CD4-positive, CD25-positive, alpha-beta regulatory T cell (primary cell): Measurements from ENCODE around the gene RGS18. TPM values are rescaled to one million over a fixed set of nuclear protein-coding genes. Genes with fewer than 3 reads are reported as not detected.

Experiments used
- ATAC-seq, 2 donors: fragments of 150-1000 bp; cut with Tn5 transposase; one replicate each; pipeline ENCODE4 v1.10.0; 2021; ENCODE audit warnings: low read depth in 2 of 2, moderate number of reproducible peaks in 2 of 2, moderate library complexity in 1 of 2
- DNase-seq, 3 donors: peaks; one replicate each; pipeline versions ENCODE4 v3.0.0 to v3.0.0-alpha.2; 2012 to 2022; ENCODE audit warnings: mixed read lengths in 1 of 3
- H3K27ac ChIP-seq: one replicate; pipeline ENCODE4 v1.7.0; 2013; ENCODE audit warnings: mild to moderate bottlenecking, low read length; ENCODE audit not compliant: insufficient read depth, poor library complexity, severe bottlenecking
- H3K27me3 ChIP-seq: one replicate; pipeline ENCODE4 v1.7.0; 2013; ENCODE audit warnings: low read length; ENCODE audit not compliant: control insufficient read depth, insufficient read depth
- H3K36me3 ChIP-seq: one replicate; pipeline ENCODE4 v1.7.0; 2013; ENCODE audit warnings: mild to moderate bottlenecking, low read length, moderate library complexity; ENCODE audit not compliant: control insufficient read depth, insufficient read depth
- H3K4me1 ChIP-seq: 2 replicates; pipeline ENCODE4 v1.7.0; 2013; ENCODE audit warnings: mild to moderate bottlenecking, low read length; ENCODE audit not compliant: insufficient read depth, control insufficient read depth, poor library complexity, severe bottlenecking
- H3K4me3 ChIP-seq: one replicate; pipeline ENCODE4 v1.7.0; 2013; ENCODE audit warnings: low read depth, mild to moderate bottlenecking, low read length, moderate library complexity
- H3K9me3 ChIP-seq, 2 experiments: 1 replicate in 1 of 2; 2 replicates in 1 of 2; pipeline ENCODE4 v1.7.0; 2013; ENCODE audit warnings: low read length in 2 of 2, mild to moderate bottlenecking in 1 of 2, moderate library complexity in 1 of 2; ENCODE audit not compliant: control insufficient read depth in 2 of 2
- H3K27ac Mint-ChIP-seq, 3 donors: one replicate each; pipeline ENCODE4 v1.8.0; 2020 to 2022; ENCODE audit warnings: mild to moderate bottlenecking in 3 of 3, mixed read lengths in 3 of 3, moderate library complexity in 2 of 3
- H3K27me3 Mint-ChIP-seq: one replicate; pipeline ENCODE4 v1.8.0; 2022; ENCODE audit warnings: mild to moderate bottlenecking, mixed read lengths
- H3K36me3 Mint-ChIP-seq: one replicate; pipeline ENCODE4 v1.8.0; 2020; ENCODE audit warnings: mixed read lengths
- H3K4me1 Mint-ChIP-seq, 4 donors: one replicate each; pipeline ENCODE4 v1.8.0; 2020 to 2022; ENCODE audit warnings: mixed read lengths in 4 of 4, mild to moderate bottlenecking in 1 of 4
- H3K4me3 Mint-ChIP-seq, 4 donors: one replicate each; pipeline ENCODE4 v1.8.0; 2020 to 2022; ENCODE audit warnings: mild to moderate bottlenecking in 4 of 4, mixed read lengths in 4 of 4, moderate library complexity in 3 of 4
- H3K9me3 Mint-ChIP-seq, 7 donors: one replicate each; pipeline ENCODE4 v1.8.0; 2020 to 2022; ENCODE audit warnings: mixed read lengths in 7 of 7, mild to moderate bottlenecking in 3 of 7, moderate library complexity in 2 of 7
- polyA plus RNA-seq, 4 donors: library from polyadenylated mRNA; unstranded; fragments of 300-500 nt; fragmentation: Illumina TruSeq; gene quantifications; one replicate each; pipeline ENCODE4 v1.2.3, GENCODE V29; 2021
- total RNA-seq: library from RNA; stranded (reverse); gene quantifications from one replicate; pipeline ENCODE4 v1.2.3, GENCODE V29; 2022

RGS18 gene
- total and polyA plus RNA-seq, 5 donors from 2014 or later: 0.33 to 38.3 TPM; not detected in 3

- Mint-ChIP-seq H3K36me3 (no peaks in the 10 kb centered on the region), H3K9me3 (peaks cover 0 to 2% (median 0%) of the 10 kb centered on the region in 7 donors), H3K27ac (no peak overlapping the region), H3K4me3 (no peak overlapping the region), H3K4me1 (no peaks in the 10 kb centered on the region), H3K27me3 (no peaks in the 10 kb centered on the region)
- no peaks in the 10 kb centered on the region for H3K4me1 ChIP-seq
- H3K27ac ChIP-seq: no peak overlapping the region
- ATAC-seq (no peak), DNase-seq (no peak)
- no peaks in the 10 kb centered on the region for H3K27me3 ChIP-seq
- H3K36me3 ChIP-seq: no peaks in the 10 kb centered on the region
- no peak overlapping the region for H3K4me3 ChIP-seq
- H3K9me3 ChIP-seq: no peaks in the 10 kb centered on the region
Observed at GRCh38 chr1:192186197-192186596, 27.9 kb downstream of the RGS18 start.

- Mint-ChIP-seq H3K9me3 (no peaks in the 10 kb centered on the region), H3K4me3 (no peak overlapping the region), H3K36me3 (no peaks in the 10 kb centered on the region), H3K4me1 (no peaks in the 10 kb centered on the region), H3K27me3 (no peaks in the 10 kb centered on the region), H3K27ac (no peak overlapping the region)
- DNase-seq: no peak
- ATAC-seq: no peak
- Histone ChIP-seq H3K4me3 (no peak overlapping the region), H3K9me3 (no peaks in the 10 kb centered on the region), H3K4me1 (no peaks in the 10 kb centered on the region), H3K27me3 (no peaks in the 10 kb centered on the region), H3K27ac (no peak overlapping the region), H3K36me3 (no peaks in the 10 kb centered on the region)
Observed at GRCh38 chr1:192190066-192190465, 31.8 kb downstream of the RGS18 start.

DNA sequence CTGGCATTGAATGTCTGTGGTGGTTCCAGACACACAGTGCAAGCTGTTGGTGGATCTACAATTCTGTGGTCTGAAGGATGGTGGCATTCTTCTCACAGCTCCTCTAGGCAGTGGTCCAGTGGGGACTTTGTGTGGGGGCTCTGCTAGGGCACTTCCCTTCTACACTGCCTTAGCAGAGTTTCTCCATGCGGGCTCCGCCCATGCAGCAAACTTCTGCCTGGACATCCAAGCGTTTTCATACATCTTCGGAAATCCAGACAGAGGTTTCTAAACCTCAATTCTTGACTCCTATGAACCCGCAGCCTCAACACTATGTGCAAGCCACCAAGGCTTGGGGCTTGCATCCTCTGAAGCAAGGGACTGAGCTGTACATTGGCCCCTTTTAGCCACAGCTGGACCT is 43.0 kb downstream of the RGS18 start:
- Mint-ChIP-seq H3K27me3 (no peaks in the 10 kb centered on the region), H3K9me3 (peaks cover 0 to 21% (median 4%) of the 10 kb centered on the region in 7 donors), H3K4me1 (no peaks in the 10 kb centered on the region), H3K36me3 (no peaks in the 10 kb centered on the region), H3K4me3 (no peak overlapping the region), H3K27ac (no peak overlapping the region)
- ATAC-seq (no peak), DNase-seq (no peak)
- no peak overlapping the region for H3K4me3 ChIP-seq
- no peaks in the 10 kb centered on the region for H3K36me3 ChIP-seq
- no peaks in the 10 kb centered on the region for H3K27me3 ChIP-seq
- H3K9me3 ChIP-seq: peaks cover 0 to 8% of the 10 kb centered on the region in 2 experiments
- no peak overlapping the region for H3K27ac ChIP-seq
- H3K4me1 ChIP-seq: no peaks in the 10 kb centered on the region

DNA sequence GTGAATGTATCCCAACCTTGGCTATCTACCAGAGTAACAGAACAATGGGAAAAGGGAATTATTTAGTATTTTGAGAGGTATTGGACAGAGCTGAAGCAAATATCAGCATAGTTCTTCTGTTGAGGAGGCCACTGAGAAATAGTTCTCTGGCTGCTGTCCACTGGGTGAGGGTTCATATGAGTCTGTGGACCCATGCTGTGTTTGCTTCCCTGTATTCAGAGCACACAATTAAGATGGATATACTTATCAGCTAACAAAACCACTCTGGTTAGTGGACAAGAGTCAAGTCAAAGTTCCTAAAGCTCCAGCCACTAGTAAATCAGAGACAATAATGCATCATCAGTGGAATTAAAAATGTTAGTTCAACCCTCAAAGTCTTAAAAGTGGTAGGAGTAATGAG is 66.1 kb downstream of the RGS18 start:
- no peaks in the 10 kb centered on the region for H3K9me3 ChIP-seq
- Mint-ChIP-seq H3K36me3 (no peaks in the 10 kb centered on the region), H3K4me3 (no peak overlapping the region), H3K4me1 (no peaks in the 10 kb centered on the region), H3K9me3 (peaks cover 0 to 20% (median 2%) of the 10 kb centered on the region in 7 donors), H3K27me3 (no peaks in the 10 kb centered on the region), H3K27ac (no peak overlapping the region)
- H3K36me3 ChIP-seq: no peaks in the 10 kb centered on the region
- ATAC-seq: no peak
- no peaks in the 10 kb centered on the region for H3K4me1 ChIP-seq
- H3K4me3 ChIP-seq: no peak overlapping the region
- no peak overlapping the region for H3K27ac ChIP-seq
- no peaks in the 10 kb centered on the region for H3K27me3 ChIP-seq
- DNase-seq: no peak

DNA sequence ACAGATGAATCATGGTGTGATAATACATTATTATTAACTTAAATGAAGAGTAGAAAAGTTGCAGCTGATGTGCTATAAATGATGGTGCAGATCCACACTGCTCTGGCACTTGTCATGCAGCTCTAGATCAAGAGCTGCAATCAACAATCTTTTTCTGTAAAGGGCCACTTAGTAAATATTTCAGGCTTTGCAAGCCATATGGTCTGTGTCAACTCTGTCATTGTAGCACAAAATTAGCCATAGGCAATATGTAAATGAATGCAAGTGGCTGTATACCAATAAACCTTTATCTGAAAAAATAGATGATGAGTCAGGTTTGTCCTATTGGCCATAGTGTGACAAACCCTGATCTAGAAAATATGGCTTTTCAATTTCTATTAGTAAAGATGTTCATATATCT is 66.6 kb downstream of the RGS18 start:
- peaks cover 0 to 20% (median 2%) of the 10 kb centered on the region in 7 donors for H3K9me3 Mint-ChIP-seq
- no peaks in the 10 kb centered on the region for H3K4me1 Mint-ChIP-seq
- Histone ChIP-seq H3K27me3 (no peaks in the 10 kb centered on the region), H3K27ac (no peak overlapping the region), H3K4me1 (no peaks in the 10 kb centered on the region), H3K9me3 (no peaks in the 10 kb centered on the region), H3K36me3 (no peaks in the 10 kb centered on the region), H3K4me3 (no peak overlapping the region)
- no peaks in the 10 kb centered on the region for H3K27me3 Mint-ChIP-seq
- H3K27ac Mint-ChIP-seq: no peak overlapping the region
- ATAC-seq: no peak
- DNase-seq: no peak
- no peak overlapping the region for H3K4me3 Mint-ChIP-seq
- H3K36me3 Mint-ChIP-seq: no peaks in the 10 kb centered on the region

DNA sequence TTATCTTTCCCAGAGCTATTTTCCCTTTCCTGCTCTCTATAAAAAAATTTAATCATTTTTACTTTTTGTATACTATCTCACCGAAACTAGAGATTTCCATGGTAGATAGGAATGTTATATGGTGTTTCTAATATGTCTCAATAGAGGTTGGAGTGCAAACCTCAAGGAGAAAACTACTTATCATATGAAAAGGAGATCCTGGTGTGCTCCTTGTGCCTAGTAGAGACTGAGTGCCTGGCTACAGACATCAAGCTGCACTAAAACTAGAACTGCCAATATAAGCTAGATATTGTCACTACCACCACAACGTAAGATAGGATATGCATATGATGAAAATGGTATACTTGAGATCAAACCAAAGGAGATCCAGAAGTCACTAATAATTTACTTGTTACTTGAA is 67.0 kb downstream of the RGS18 start:
- Histone ChIP-seq H3K27me3 (no peaks in the 10 kb centered on the region), H3K27ac (no peak overlapping the region), H3K36me3 (no peaks in the 10 kb centered on the region), H3K4me3 (no peak overlapping the region), H3K4me1 (no peaks in the 10 kb centered on the region), H3K9me3 (no peaks in the 10 kb centered on the region)
- no peak overlapping the region for H3K4me3 Mint-ChIP-seq
- no peak overlapping the region for H3K27ac Mint-ChIP-seq
- ATAC-seq: no peak
- H3K4me1 Mint-ChIP-seq: no peaks in the 10 kb centered on the region
- H3K36me3 Mint-ChIP-seq: no peaks in the 10 kb centered on the region
- H3K9me3 Mint-ChIP-seq: peaks cover 0 to 20% (median 2%) of the 10 kb centered on the region in 7 donors
- no peaks in the 10 kb centered on the region for H3K27me3 Mint-ChIP-seq
- no peak for DNase-seq

DNA sequence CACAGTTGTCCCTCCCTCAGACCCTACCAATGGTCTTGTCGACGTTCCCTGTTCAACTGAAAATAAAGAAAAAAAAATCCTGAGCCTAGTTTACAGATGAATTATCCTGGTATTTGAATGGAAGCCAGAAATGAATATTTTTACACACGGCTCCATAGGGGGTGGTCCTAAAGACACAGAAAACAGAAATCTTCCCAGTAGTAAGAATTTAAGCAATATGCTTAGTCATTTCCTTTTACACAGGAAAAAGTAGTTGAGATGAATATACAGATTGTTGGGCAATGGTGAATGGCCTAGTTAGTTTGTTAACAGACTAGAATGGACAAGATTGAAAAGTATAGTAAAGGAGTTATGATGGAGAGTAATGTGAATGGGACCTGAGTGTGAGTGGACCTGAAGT is 67.4 kb downstream of the RGS18 start:
- ATAC-seq (no peak), DNase-seq (no peak)
- Histone ChIP-seq H3K4me3 (no peak overlapping the region), H3K4me1 (no peaks in the 10 kb centered on the region), H3K9me3 (no peaks in the 10 kb centered on the region), H3K27ac (no peak overlapping the region), H3K27me3 (no peaks in the 10 kb centered on the region), H3K36me3 (no peaks in the 10 kb centered on the region)
- Mint-ChIP-seq H3K9me3 (peaks cover 0 to 18% (median 2%) of the 10 kb centered on the region in 7 donors), H3K4me3 (no peak overlapping the region), H3K27ac (no peak overlapping the region), H3K4me1 (no peaks in the 10 kb centered on the region), H3K36me3 (no peaks in the 10 kb centered on the region), H3K27me3 (no peaks in the 10 kb centered on the region)

DNA sequence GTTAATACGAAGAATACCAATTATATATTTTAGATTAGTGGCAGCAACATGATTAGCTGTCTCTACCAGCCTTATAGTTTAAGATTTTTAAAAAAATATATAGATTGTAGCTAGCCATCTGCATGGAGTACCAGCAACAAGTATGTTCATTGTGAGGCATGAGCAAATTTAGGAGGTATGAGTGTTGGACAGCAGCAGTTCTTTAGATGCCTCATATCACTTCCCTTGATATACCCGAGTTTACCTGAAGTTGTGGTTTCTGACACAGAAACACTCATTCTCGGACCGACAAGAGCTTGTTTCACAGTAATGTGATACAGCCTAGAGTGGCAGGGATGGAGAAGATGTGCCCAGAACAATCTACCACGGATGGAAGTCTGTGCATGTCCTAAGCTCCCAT is 69.1 kb downstream of the RGS18 start:
- Mint-ChIP-seq H3K4me1 (no peaks in the 10 kb centered on the region), H3K27me3 (no peaks in the 10 kb centered on the region), H3K9me3 (peaks cover 0 to 6% (median 2%) of the 10 kb centered on the region in 7 donors), H3K27ac (no peak overlapping the region), H3K4me3 (no peak overlapping the region), H3K36me3 (no peaks in the 10 kb centered on the region)
- no peak overlapping the region for H3K4me3 ChIP-seq
- no peak overlapping the region for H3K27ac ChIP-seq
- DNase-seq: no peak
- no peak for ATAC-seq
- H3K9me3 ChIP-seq: no peaks in the 10 kb centered on the region
- H3K36me3 ChIP-seq: no peaks in the 10 kb centered on the region
- no peaks in the 10 kb centered on the region for H3K4me1 ChIP-seq
- H3K27me3 ChIP-seq: no peaks in the 10 kb centered on the region
